ENCODE measurements around the gene AFAP1L2.

AFAP1L2 gene

GRCh38 chr10:114363745-114364454 is 40.4 kb downstream of the AFAP1L2 start:
- Mint-ChIP-seq H3K9me3 (peaks cover 12% of the 10 kb centered on the region), H3K27me3 (ENCODE audit: low read depth) (peaks cover 3% of the 10 kb centered on the region), H3K4me1 (peaks cover 80% of the 10 kb centered on the region), H3K36me3 (ENCODE audit: low read depth) (peaks cover 8% of the 10 kb centered on the region), H3K4me3 (no peak overlapping the region), H3K27ac (peak overlapping the region in 2 of 3 experiments; percentile 2 to 98)
- TF ChIP-seq, protein P1, sequence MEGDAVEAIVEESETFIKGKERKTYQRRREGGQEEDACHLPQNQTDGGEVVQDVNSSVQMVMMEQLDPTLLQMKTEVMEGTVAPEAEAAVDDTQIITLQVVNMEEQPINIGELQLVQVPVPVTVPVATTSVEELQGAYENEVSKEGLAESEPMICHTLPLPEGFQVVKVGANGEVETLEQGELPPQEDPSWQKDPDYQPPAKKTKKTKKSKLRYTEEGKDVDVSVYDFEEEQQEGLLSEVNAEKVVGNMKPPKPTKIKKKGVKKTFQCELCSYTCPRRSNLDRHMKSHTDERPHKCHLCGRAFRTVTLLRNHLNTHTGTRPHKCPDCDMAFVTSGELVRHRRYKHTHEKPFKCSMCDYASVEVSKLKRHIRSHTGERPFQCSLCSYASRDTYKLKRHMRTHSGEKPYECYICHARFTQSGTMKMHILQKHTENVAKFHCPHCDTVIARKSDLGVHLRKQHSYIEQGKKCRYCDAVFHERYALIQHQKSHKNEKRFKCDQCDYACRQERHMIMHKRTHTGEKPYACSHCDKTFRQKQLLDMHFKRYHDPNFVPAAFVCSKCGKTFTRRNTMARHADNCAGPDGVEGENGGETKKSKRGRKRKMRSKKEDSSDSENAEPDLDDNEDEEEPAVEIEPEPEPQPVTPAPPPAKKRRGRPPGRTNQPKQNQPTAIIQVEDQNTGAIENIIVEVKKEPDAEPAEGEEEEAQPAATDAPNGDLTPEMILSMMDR (IDR thresholded peaks at IDR 0.05; ENCODE audit: unreplicated experiment in 3 of 3): no peak

GRCh38 chr10:114362826-114363355 is 41.4 kb downstream of the AFAP1L2 start:
- H3K9me3 Mint-ChIP-seq: peaks cover 12% of the 10 kb centered on the region
- H3K4me3 Mint-ChIP-seq: peak overlapping the region in 1 of 3 experiments; percentile 48
- peaks cover 74% of the 10 kb centered on the region for H3K4me1 Mint-ChIP-seq
- peaks cover 3% of the 10 kb centered on the region for H3K27me3 Mint-ChIP-seq (ENCODE audit: low read depth)
- TF ChIP-seq, protein P1 (IDR thresholded peaks at IDR 0.05; ENCODE audit: unreplicated experiment in 3 of 3): no peak
- peaks cover 8% of the 10 kb centered on the region for H3K36me3 Mint-ChIP-seq (ENCODE audit: low read depth)
- H3K27ac Mint-ChIP-seq: peak overlapping the region; percentile 14 to 55 (median 41)

- no peaks in the 10 kb centered on the region for H3K27me3 Mint-ChIP-seq (ENCODE audit: low read depth)
- no peak overlapping the region for H3K4me3 Mint-ChIP-seq
- TF ChIP-seq, protein P1 (IDR thresholded peaks at IDR 0.05; ENCODE audit: unreplicated experiment in 3 of 3): no peak
- H3K27ac Mint-ChIP-seq: peak overlapping the region in 1 of 3 experiments; percentile 20
- peaks cover 67% of the 10 kb centered on the region for H3K4me1 Mint-ChIP-seq
- H3K36me3 Mint-ChIP-seq (ENCODE audit: low read depth): peaks cover under 1% of the 10 kb centered on the region
- H3K9me3 Mint-ChIP-seq: peaks cover 6% of the 10 kb centered on the region
These were observed 44.4 kb downstream of the AFAP1L2 start for GRCh38 chr10:114359953-114360345.

- Mint-ChIP-seq H3K4me3 (no peak overlapping the region), H3K36me3 (ENCODE audit: low read depth) (no peaks in the 10 kb centered on the region), H3K4me1 (peaks cover 62% of the 10 kb centered on the region), H3K27ac (peak overlapping the region in 2 of 3 experiments; percentile 17 to 20), H3K27me3 (ENCODE audit: low read depth) (no peaks in the 10 kb centered on the region), H3K9me3 (peaks cover 2% of the 10 kb centered on the region)
- TF ChIP-seq, protein P1 (IDR thresholded peaks at IDR 0.05; ENCODE audit: unreplicated experiment in 3 of 3): no peak
These were observed 45.0 kb downstream of the AFAP1L2 start for GRCh38 chr10:114359041-114359952.

GRCh38 chr10:114357515-114357996 is 46.7 kb downstream of the AFAP1L2 start:
- H3K27me3 Mint-ChIP-seq (ENCODE audit: low read depth): no peaks in the 10 kb centered on the region

More at GRCh38 chr10:114357515-114357996, 46.7 kb downstream of the AFAP1L2 start:
- TF ChIP-seq, protein P1 (IDR thresholded peaks at IDR 0.05; ENCODE audit: unreplicated experiment in 3 of 3): no peak
- no peaks in the 10 kb centered on the region for H3K36me3 Mint-ChIP-seq (ENCODE audit: low read depth)
- H3K4me3 Mint-ChIP-seq: peak overlapping the region in 1 of 3 experiments; percentile 7
- peaks cover 68% of the 10 kb centered on the region for H3K4me1 Mint-ChIP-seq
- H3K9me3 Mint-ChIP-seq: no peaks in the 10 kb centered on the region
- H3K27ac Mint-ChIP-seq: peak overlapping the region; percentile 63 to 82 (median 66)

Data from nephron (organoid).